ENCODE results near the gene KRTAP12-2. TPM values are rescaled to one million over a fixed set of nuclear protein-coding genes. Genes with fewer than 3 reads are reported as not detected.

The KRTAP12-2 gene
- total and polyA plus RNA-seq, 10 donors = not detected

DNA sequence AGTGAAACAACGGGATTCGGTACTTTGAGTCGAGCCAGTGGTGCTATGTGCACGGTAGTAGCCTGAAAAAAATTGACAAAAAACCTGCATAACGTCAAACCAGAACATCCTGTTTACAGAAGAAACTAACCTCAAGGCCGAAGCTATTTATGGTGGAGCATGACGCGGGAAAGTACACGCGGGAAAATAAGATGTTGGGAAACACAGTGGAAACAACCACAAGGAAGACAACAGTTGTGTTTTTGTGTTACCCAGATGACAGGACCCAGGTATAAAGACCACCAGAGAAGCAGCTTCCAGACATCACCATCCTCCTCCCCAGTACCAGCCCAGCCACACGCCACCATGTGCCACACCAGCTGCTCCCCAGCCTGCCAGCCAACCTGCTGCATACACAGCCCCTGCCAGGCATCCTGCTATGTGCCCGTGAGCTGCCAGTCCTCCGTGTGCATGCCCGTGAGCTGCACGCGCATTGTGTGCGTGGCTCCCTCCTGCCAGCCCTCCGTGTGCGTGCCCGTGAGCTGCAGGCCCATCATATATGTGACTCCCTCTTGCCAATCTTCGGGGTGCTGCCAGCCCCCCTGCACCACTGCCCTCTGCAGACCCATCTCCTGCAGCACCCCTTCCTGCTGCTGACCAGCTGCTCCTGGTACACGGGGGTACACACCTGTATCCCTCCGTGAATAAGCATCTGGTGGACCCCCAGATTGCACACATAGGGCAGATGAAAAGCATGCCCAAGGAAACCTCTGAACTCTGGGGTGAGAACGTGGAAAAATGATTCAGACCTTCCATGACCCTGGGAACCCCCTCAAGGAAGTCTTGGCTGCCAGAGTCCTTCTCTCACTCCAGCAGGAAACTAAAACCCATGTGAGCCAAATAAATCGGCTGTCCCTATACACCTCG lies 8.8 kb downstream of the KRTAP12-2 start, which contains the start of gene KRTAP12-3:
TSS of gene KRTAP12-3 (plus strand) at position 298 of the 906 bp plus-strand sequence. CDS start at position 346, 48 bp downstream.
- TF ChIP-seq POLR2A (IDR thresholded peaks at IDR 0.05) = no peak
- peak; percentile 52 to 80 (median 69) for TF ChIP-seq POLR2AphosphoS5 (IDR thresholded peaks at IDR 0.05)
- H3K4me1 ChIP-seq = peaks cover 0 to 21% (median 6%) of the 10 kb centered on the region in 6 donors
- H3K4me3 ChIP-seq = peak within 1 kb of the TSS in 1 of 8 donors; percentile 28
- WGBS, 5 donors = 43 to 68% (median 62%) methylated on average over 16 to 26 of the region's 26 CpGs
- peak; percentile 86 for DNase-seq
- peak within 1 kb of the TSS; percentile 2 to 90 (median 72) for H3K27ac ChIP-seq
- intact Hi-C loops (cut with DNase I; ENCODE audit: low total_unique reads) = no loop called here
- peaks cover 0 to 24% (median 18%) of the 10 kb centered on the region in 8 donors for H3K9me3 ChIP-seq
- H3K27me3 ChIP-seq (replicated peaks in 1 of 7) = peaks cover 0 to 29% (median 0%) of the 10 kb centered on the region in 7 donors
- H3K36me3 ChIP-seq = no peaks in the 10 kb centered on the region

GRCh38 chr21:44656868-44657267 lies 9.9 kb downstream of the KRTAP12-2 start:
- H3K4me3 ChIP-seq = peak overlapping the region in 1 of 8 donors; percentile 28
- peaks cover 0 to 23% (median 14%) of the 10 kb centered on the region in 8 donors for H3K9me3 ChIP-seq
- peaks cover 0 to 29% (median 0%) of the 10 kb centered on the region in 7 donors for H3K27me3 ChIP-seq (replicated peaks in 1 of 7)
- intact Hi-C loops (cut with DNase I; ENCODE audit: low total_unique reads) = no loop called here
- no peak for TF ChIP-seq CTCF (IDR thresholded peaks at IDR 0.05 in 8 of 11, conservative IDR thresholded peaks at IDR 0.05 in 3 of 11)
- TF ChIP-seq POLR2A (IDR thresholded peaks at IDR 0.05) = no peak
- TF ChIP-seq POLR2AphosphoS5 (IDR thresholded peaks at IDR 0.05) = no peak
- no peaks in the 10 kb centered on the region for H3K36me3 ChIP-seq
- H3K4me1 ChIP-seq = peaks cover 0 to 21% (median 6%) of the 10 kb centered on the region in 6 donors
- 30 to 76% (median 61%) methylated on average over 1 of the region's 1 CpG for WGBS, 5 donors
- peak overlapping the region; percentile 2 to 90 (median 72) for H3K27ac ChIP-seq
- DNase-seq = no peak

GRCh38 chr21:44654576-44655175 lies 12.1 kb downstream of the KRTAP12-2 start, which contains the start of gene KRTAP12-4:
TSS of gene KRTAP12-4 (minus strand) at chr21:44654659. CDS start at chr21:44654614, 45 bp downstream.
- Histone ChIP-seq H3K4me3 (no peak within 1 kb of the TSS), H3K4me1 (peaks cover 0 to 21% (median 6%) of the 10 kb centered on the region in 6 donors), H3K27ac (peak within 1 kb of the TSS in 7 of 8 donors; percentile 22 to 80 (median 52)), H3K36me3 (no peaks in the 10 kb centered on the region), H3K9me3 (peaks cover 0 to 23% (median 14%) of the 10 kb centered on the region in 8 donors), H3K27me3 (replicated peaks in 1 of 7) (peaks cover 0 to 27% (median 0%) of the 10 kb centered on the region in 7 donors)
- TF ChIP-seq CTCF (IDR thresholded peaks at IDR 0.05 in 8 of 11, conservative IDR thresholded peaks at IDR 0.05 in 3 of 11) (no peak), POLR2A (IDR thresholded peaks at IDR 0.05) (no peak), POLR2AphosphoS5 (IDR thresholded peaks at IDR 0.05) (no peak)
- 53 to 63% (median 62%) methylated on average over 7 to 9 of the region's 9 CpGs for WGBS, 5 donors
- intact Hi-C loops (cut with DNase I; ENCODE audit: low total_unique reads) = no loop called here
- DNase-seq = no peak

GRCh38 chr21:44653656-44654575 lies 12.8 kb downstream of the KRTAP12-2 start:
- no peak for TF ChIP-seq CTCF (IDR thresholded peaks at IDR 0.05 in 8 of 11, conservative IDR thresholded peaks at IDR 0.05 in 3 of 11)
- TF ChIP-seq POLR2AphosphoS5 (IDR thresholded peaks at IDR 0.05) = peak in 2 of 3 donors; percentile 29 to 48
- no peak for TF ChIP-seq POLR2A (IDR thresholded peaks at IDR 0.05)
- Histone ChIP-seq H3K4me3 (no peak overlapping the region), H3K4me1 (peaks cover 0 to 20% (median 5%) of the 10 kb centered on the region in 6 donors), H3K9me3 (peaks cover 0 to 23% (median 14%) of the 10 kb centered on the region in 8 donors), H3K27me3 (replicated peaks in 1 of 7) (peaks cover 0 to 22% (median 0%) of the 10 kb centered on the region in 7 donors), H3K36me3 (no peaks in the 10 kb centered on the region), H3K27ac (peak overlapping the region in 7 of 8 donors; percentile 22 to 80 (median 52))
- WGBS, 5 donors = 75 to 84% (median 82%) methylated on average over 17 of the region's 17 CpGs
- intact Hi-C loops (cut with DNase I; ENCODE audit: low total_unique reads) = no loop called here
- DNase-seq = no peak
